ENCODE data around the gene ANKRD33B. TPM values are rescaled to one million over a fixed set of nuclear protein-coding genes. Genes with fewer than 3 reads are reported as not detected.

ANKRD33B gene
- total and polyA plus RNA-seq, 2 of the 8 experiments (the other 6 are each of a cell fraction or from before 2014, with no cell fraction given) = 6.9 to 20.6 TPM

GRCh38 chr5:10680876-10681481 is 117.1 kb downstream of the ANKRD33B start:
- no peak overlapping the region for H3K4ac ChIP-seq (replicated peaks; ENCODE audit: insufficient read length, low read depth, low read length)
- TF ChIP-seq BCL11A (IDR thresholded peaks at IDR 0.05; ENCODE audit: low read depth in 2 of 2, low read length in 2 of 2) (no peak), CREB1 (IDR thresholded peaks at IDR 0.05) (no peak), CTCF (IDR thresholded peaks at IDR 0.05; ENCODE audit: control extremely low read depth in 1 of 3, insufficient read depth in 1 of 3, low read depth in 1 of 3, low read length in 3 of 3) (peak; percentile 29 to 42 (median 40)), RAD21 (IDR thresholded peaks at IDR 0.05 in 1 of 2, conservative IDR thresholded peaks at IDR 0.05 in 1 of 2; ENCODE audit: low read depth in 2 of 2, low read length in 2 of 2) (peak in 1 of 2 experiments; percentile 18; a peak in 1 of 4 replicates)
- no peak overlapping the region for H2BK120ac ChIP-seq (replicated peaks; ENCODE audit: low read depth, low read length)
- H3K4me1 ChIP-seq (replicated peaks in 1 of 4; ENCODE audit: control insufficient read depth in 3 of 4, insufficient read depth in 4 of 4, low read length in 3 of 4) = peaks cover 0 to 10% (median 3%) of the 10 kb centered on the region in 4 experiments; a peak in 4 of 7 replicates
- H3K9ac ChIP-seq (replicated peaks in 1 of 4; ENCODE audit: extremely low read depth in 1 of 4, low read depth in 3 of 4, low read length in 3 of 4) = no peak overlapping the region
- no peak overlapping the region for H2BK15ac ChIP-seq (ENCODE audit: low read length)
- H2AFZ ChIP-seq (ENCODE audit: low read length) = no peak overlapping the region
- no peak overlapping the region for H3K14ac ChIP-seq (ENCODE audit: insufficient read length)
- DNase-seq (ENCODE audit: low read depth in 1 of 2, low spot score in 2 of 2) (no peak), FAIRE-seq (no peak)
- no peak overlapping the region for H2BK5ac ChIP-seq (ENCODE audit: low read depth, low read length)
- no peak overlapping the region for H3K27ac ChIP-seq (ENCODE audit: low read depth, low read length)
- H4K20me1 ChIP-seq (replicated peaks in 1 of 2; ENCODE audit: control insufficient read depth in 1 of 2, insufficient read depth in 2 of 2, low read length in 2 of 2) = peaks cover 0 to 2% of the 10 kb centered on the region in 2 experiments
- ChIA-PET POLR2A (ENCODE audit: partially characterized antibody) (no interaction called here), CTCF (ENCODE audit: partially characterized antibody) (interaction anchor here (0.7 to 5.2 kb wide), 6 partner anchors 9 to 297 kb away, joined by 3 to 40 read pairs (median 4); no protein-coding TSS in a partner anchor)
- H3K18ac ChIP-seq (ENCODE audit: extremely low read depth, low read length) = no peak overlapping the region
- H3K27me3 ChIP-seq (replicated peaks in 1 of 4; ENCODE audit: control insufficient read depth in 3 of 4, extremely low read depth in 1 of 4, insufficient read depth in 3 of 4, low read length in 3 of 4) = no peaks in the 10 kb centered on the region
- no peak overlapping the region for H3K23ac ChIP-seq (ENCODE audit: insufficient read length)
- no peak overlapping the region for H3K4me2 ChIP-seq (ENCODE audit: insufficient read depth in 1 of 2, low read depth in 2 of 2, low read length in 2 of 2)
- H2BK20ac ChIP-seq (ENCODE audit: low read length) = no peak overlapping the region
- no peaks in the 10 kb centered on the region for H3K9me3 ChIP-seq (ENCODE audit: insufficient read depth in 2 of 2, low read depth in 1 of 2, low read length in 1 of 2)
- no peak overlapping the region for H4K5ac ChIP-seq (ENCODE audit: insufficient read length, low read depth, low read length)
- H3K79me1 ChIP-seq (ENCODE audit: low read depth, low read length) = no peaks in the 10 kb centered on the region; the same call in 1 of the 2 replicates
- peaks cover 0 to 3% of the 10 kb centered on the region in 2 experiments; a peak in 1 of 4 replicates for H3K79me2 ChIP-seq (ENCODE audit: control insufficient read depth in 1 of 2, insufficient read depth in 2 of 2, low read length in 2 of 2)
- 89% methylated on average over 17 of the region's 17 CpGs; no CpG with 5 or more reads in 1 of the 2 experiments for WGBS, 2 experiments (ENCODE audit: extremely low coverage in 1 of 2, insufficient coverage in 1 of 2, insufficient read length in 1 of 2, insufficient replicate concordance in 2 of 2, low coverage in 1 of 2, low lambda C conversion rate in 2 of 2, missing lambda C conversion rate in 1 of 2)
- no peak overlapping the region for H3K56ac ChIP-seq (replicated peaks; ENCODE audit: insufficient read length, low read depth, low read length)
- H3K23me2 ChIP-seq (ENCODE audit: low read depth, low read length) = no peaks in the 10 kb centered on the region
- H2AK5ac ChIP-seq (ENCODE audit: low read depth, low read length) = no peak overlapping the region
- H3K36me3 ChIP-seq (ENCODE audit: control insufficient read depth in 2 of 4, insufficient read depth in 4 of 4, low read length in 3 of 4) = 0 out of 8 replicates have a peak, but pooled peaks cover 0 to 7% (median 3%) of the 10 kb centered on the region in 4 experiments
- H4K91ac ChIP-seq (replicated peaks; ENCODE audit: insufficient read length, low read length) = no peak overlapping the region
- H4K8ac ChIP-seq (ENCODE audit: extremely low read depth, insufficient read depth, low read length) = no peak overlapping the region
- H2BK12ac ChIP-seq (ENCODE audit: low read depth, low read length) = no peak overlapping the region
- H3K4me3 ChIP-seq (ENCODE audit: extremely low read depth in 1 of 4, insufficient read depth in 2 of 4, low read depth in 3 of 4, low read length in 4 of 4) = no peak overlapping the region
